Measurements from ENCODE around the gene PTGS2. TPM values are rescaled to one million over a fixed set of nuclear protein-coding genes. Genes with fewer than 3 reads are reported as not detected.

Gene PTGS2
- total and polyA plus RNA-seq, 8 donors, result 2.9 to 105 (median 4.7) TPM

DNA sequence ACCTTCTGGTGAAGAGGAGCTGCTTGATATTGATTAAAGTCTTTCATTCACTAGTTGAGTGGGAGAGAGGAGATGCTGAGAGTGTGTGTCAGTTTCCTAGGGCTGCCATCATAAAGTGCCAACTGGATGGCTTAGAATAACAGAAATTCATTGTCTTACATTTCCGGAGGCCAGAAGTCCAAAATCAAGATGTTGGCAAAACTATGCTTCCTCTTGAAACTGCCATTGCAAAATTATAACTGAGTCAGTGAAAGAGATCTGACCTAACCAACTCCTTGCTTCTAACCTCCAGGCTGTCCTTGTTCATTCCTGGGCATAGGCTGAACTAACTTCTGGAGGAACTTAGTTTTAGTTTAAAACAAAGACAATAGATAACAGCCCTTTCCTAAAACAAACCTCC is 47.1 kb downstream of the PTGS2 start:
- intact Hi-C loops (cut with DNase I), result no loop called here
- DNase-seq, result no peak
- no peaks in the 10 kb centered on the region for H3K4me1 ChIP-seq
- no peak overlapping the region for H3K4me3 ChIP-seq
- H3K27ac ChIP-seq, result no peak overlapping the region
- no peak for ATAC-seq
- no peaks in the 10 kb centered on the region for H3K36me3 ChIP-seq
- no peaks in the 10 kb centered on the region for H3K9me3 ChIP-seq
- no peaks in the 10 kb centered on the region for H3K27me3 ChIP-seq
- no peak for TF ChIP-seq CTCF (IDR thresholded peaks at IDR 0.05)

GRCh38 chr1:186629341-186629740 is 50.9 kb downstream of the PTGS2 start:
- H3K36me3 ChIP-seq, result no peaks in the 10 kb centered on the region
- intact Hi-C loops (cut with DNase I), result no loop called here

DNA sequence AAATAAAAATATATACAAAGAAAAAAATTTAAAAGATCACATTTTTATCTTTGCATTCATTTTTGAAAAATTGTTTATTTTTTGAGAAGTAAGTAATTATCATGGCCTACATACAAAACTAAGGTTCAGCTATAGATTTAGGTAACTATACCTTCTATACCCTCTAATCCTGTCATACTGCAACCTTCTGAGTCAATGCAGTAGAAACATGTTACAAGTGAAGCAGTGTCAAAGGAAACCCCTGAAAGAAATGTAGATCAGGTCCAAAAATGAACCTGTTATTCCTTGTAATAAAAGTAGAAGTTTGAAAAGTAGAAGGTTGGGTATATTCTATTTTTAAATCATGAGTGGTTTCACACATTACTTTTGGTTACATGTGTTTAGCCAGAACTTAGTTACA is 51.3 kb downstream of the PTGS2 start:
- intact Hi-C loops (cut with DNase I), result no loop called here
- no peaks in the 10 kb centered on the region for H3K9me3 ChIP-seq
- no peak overlapping the region for H3K4me3 ChIP-seq
- DNase-seq, result no peak
- no peaks in the 10 kb centered on the region for H3K36me3 ChIP-seq
- no peaks in the 10 kb centered on the region for H3K27me3 ChIP-seq
- no peak for TF ChIP-seq CTCF (IDR thresholded peaks at IDR 0.05)
- H3K27ac ChIP-seq, result no peak overlapping the region
- ATAC-seq, result no peak
- H3K4me1 ChIP-seq, result no peaks in the 10 kb centered on the region

More at GRCh38 chr1:186629341-186629740, 50.9 kb downstream of the PTGS2 start:
- Histone ChIP-seq H3K27me3 (no peaks in the 10 kb centered on the region), H3K27ac (no peak overlapping the region), H3K4me1 (no peaks in the 10 kb centered on the region), H3K4me3 (no peak overlapping the region), H3K9me3 (no peaks in the 10 kb centered on the region)
- DNase-seq (no peak), ATAC-seq (no peak)
- no peak for TF ChIP-seq CTCF (IDR thresholded peaks at IDR 0.05)

DNA sequence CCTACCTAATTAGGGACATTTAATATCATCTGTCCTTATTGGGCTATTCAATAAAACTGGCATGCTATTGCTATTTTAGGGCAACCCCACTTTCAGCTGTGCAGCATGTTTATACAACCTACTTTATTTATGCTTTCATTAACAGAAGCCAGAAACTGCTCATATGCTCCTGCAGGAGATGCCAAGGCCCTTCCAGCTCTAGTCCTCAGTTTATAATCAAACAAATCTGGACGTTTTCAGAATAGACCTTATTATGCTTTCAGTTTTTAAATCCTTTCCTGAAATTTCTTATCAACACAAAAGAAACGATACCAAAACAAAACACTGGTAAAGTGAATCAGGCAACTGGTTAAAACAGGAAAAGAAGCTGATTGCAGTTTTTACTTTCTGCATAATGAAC is 53.2 kb downstream of the PTGS2 start:
- no peak for TF ChIP-seq CTCF (IDR thresholded peaks at IDR 0.05)
- Histone ChIP-seq H3K36me3 (no peaks in the 10 kb centered on the region), H3K27me3 (no peaks in the 10 kb centered on the region), H3K27ac (no peak overlapping the region), H3K4me1 (peaks cover 0 to 9% of the 10 kb centered on the region in 2 donors), H3K9me3 (no peaks in the 10 kb centered on the region), H3K4me3 (no peak overlapping the region)
- ATAC-seq (no peak), DNase-seq (no peak)
- intact Hi-C loops (cut with DNase I), result no loop called here

GRCh38 chr1:186626356-186626932 is 53.8 kb downstream of the PTGS2 start:
- Histone ChIP-seq H3K36me3 (no peaks in the 10 kb centered on the region), H3K4me1 (peaks cover 0 to 9% of the 10 kb centered on the region in 2 donors), H3K27me3 (no peaks in the 10 kb centered on the region), H3K9me3 (no peaks in the 10 kb centered on the region), H3K4me3 (no peak overlapping the region), H3K27ac (no peak overlapping the region)
- intact Hi-C loops (cut with DNase I), result no loop called here
- no peak for TF ChIP-seq CTCF (IDR thresholded peaks at IDR 0.05)
- ATAC-seq (no peak), DNase-seq (no peak)

All from left lung (tissue), 10 donors.